KOPT-K1 (cell line): ENCODE measurements around the gene POLR2H.

Experiments
- H3K27ac ChIP-seq: fragments of 200-600 bp; sonication (generic); 2 replicates; pipeline ENCODE4 v1.5.1; 2016; ENCODE audit warnings: antibody characterized with exemption, mild to moderate bottlenecking, low read depth, low read length; ENCODE audit not compliant: poor library complexity, severe bottlenecking
- H3K36me3 ChIP-seq: fragments of 200-600 bp; sonication (generic); 2 replicates; pipeline ENCODE4 v1.5.1; 2017; ENCODE audit warnings: antibody characterized with exemption, mild to moderate bottlenecking, low read length, moderate library complexity; ENCODE audit not compliant: insufficient read depth
- H3K9me3 ChIP-seq: fragments of 200-600 bp; sonication (generic); 2 replicates; pipeline ENCODE4 v1.5.1; 2017; ENCODE audit warnings: antibody characterized with exemption, low read length, mild to moderate bottlenecking; ENCODE audit not compliant: insufficient read depth, poor library complexity, severe bottlenecking

Gene POLR2H

DNA sequence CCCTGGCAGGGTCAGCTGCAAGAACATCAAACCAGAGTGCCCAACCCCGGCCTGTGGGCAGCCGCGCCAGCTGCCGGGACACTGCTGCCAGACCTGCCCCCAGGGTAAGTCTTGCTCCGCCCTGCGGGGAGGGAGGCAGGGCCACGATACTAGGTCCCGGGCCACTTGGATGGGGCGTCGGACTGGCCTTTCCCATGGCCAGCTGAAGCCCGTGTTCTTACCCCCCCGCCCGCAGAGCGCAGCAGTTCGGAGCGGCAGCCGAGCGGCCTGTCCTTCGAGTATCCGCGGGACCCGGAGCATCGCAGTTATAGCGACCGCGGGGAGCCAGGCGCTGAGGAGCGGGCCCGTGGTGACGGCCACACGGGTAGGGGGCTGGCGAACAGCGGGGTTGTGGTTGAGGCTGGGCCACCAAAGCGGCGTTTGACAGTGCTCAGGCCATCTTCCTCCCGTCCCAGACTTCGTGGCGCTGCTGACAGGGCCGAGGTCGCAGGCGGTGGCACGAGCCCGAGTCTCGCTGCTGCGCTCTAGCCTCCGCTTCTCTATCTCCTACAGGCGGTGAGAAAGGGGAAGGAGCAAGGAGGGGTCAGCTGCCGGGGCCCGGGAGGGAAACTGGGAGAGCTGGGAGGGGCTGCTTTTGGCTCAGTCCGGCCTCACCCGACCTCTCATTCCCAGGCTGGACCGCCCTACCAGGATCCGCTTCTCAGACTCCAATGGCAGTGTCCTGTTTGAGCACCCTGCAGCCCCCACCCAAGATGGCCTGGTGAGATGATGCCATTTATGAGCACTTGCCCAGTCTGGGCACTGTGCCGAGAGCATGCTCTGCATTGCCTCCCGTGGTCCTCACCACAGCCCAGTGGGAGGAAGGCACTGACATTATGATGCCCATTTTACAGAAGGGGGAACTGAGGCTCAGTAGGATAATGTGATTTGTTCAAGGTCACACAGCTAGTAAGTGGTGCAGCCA lies 20.0 kb downstream of the POLR2H start:
- Histone ChIP-seq H3K36me3 (no peaks in the 10 kb centered on the region), H3K9me3 (no peaks in the 10 kb centered on the region), H3K27ac (no peak overlapping the region)

DNA sequence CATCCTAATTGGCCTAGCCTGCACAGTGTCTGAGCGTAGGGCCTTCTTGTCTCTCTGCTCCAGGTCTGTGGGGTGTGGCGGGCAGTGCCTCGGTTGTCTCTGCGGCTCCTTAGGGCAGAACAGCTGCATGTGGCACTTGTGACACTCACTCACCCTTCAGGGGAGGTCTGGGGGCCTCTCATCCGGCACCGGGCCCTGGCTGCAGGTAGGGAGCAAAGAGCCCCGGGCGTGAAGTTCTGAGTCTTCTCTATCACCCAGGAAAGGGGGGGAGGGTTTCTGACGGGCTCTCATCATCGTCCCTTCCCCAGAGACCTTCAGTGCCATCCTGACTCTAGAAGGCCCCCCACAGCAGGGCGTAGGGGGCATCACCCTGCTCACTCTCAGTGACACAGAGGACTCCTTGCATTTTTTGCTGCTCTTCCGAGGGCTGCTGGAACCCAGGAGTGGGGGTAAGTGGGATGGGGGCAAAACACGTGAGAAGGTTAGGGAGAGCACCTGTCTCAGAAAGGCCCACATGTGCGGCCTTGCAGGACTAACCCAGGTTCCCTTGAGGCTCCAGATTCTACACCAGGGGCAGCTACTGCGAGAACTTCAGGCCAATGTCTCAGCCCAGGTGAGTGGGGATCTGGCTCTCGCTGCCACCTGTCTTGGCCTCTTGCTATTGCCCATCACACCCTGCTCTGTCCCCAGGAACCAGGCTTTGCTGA lies 21.0 kb downstream of the POLR2H start:
- H3K36me3 ChIP-seq: no peaks in the 10 kb centered on the region
- no peaks in the 10 kb centered on the region for H3K9me3 ChIP-seq
- no peak overlapping the region for H3K27ac ChIP-seq

DNA sequence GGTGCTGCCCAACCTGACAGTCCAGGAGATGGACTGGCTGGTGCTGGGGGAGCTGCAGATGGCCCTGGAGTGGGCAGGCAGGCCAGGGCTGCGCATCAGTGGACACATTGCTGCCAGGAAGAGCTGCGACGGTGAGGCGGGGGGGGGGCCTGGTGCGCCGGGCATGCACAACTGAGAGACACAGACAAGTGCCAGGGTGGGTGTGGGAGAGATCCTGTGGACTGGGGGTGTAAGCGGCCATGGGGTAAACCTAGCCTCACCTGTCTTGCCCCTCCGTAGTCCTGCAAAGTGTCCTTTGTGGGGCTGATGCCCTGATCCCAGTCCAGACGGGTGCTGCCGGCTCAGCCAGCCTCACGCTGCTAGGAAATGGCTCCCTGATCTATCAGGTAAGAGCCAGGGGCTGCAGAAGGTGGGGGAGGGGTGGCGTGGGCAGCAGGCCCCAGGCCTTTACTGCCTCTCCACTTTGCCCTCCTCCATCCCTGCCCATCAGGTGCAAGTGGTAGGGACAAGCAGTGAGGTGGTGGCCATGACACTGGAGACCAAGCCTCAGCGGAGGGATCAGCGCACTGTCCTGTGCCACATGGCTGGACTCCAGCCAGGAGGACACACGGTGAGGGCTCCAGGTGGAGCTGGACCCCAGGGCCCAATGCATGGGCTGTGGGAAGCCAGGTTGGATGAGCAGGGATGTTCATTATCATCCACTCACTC lies 21.7 kb downstream of the POLR2H start:
- Histone ChIP-seq H3K27ac (no peak overlapping the region), H3K36me3 (no peaks in the 10 kb centered on the region), H3K9me3 (no peaks in the 10 kb centered on the region)

DNA sequence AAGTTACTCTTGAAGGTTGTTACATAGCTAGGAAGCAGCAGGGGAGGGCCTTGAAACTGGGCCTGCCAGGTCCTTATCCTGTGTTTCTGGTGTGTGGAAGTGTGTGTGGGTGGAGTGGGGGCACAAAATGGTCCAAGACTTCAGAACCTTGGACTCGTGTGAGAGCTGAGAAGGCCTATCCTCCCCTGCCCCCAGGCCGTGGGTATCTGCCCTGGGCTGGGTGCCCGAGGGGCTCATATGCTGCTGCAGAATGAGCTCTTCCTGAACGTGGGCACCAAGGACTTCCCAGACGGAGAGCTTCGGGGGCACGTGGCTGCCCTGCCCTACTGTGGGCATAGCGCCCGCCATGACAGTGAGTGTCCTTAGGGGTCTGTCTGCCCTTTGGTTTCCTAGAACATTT lies 22.8 kb downstream of the POLR2H start:
- H3K36me3 ChIP-seq: no peaks in the 10 kb centered on the region
- no peak overlapping the region for H3K27ac ChIP-seq
- H3K9me3 ChIP-seq: no peaks in the 10 kb centered on the region

DNA sequence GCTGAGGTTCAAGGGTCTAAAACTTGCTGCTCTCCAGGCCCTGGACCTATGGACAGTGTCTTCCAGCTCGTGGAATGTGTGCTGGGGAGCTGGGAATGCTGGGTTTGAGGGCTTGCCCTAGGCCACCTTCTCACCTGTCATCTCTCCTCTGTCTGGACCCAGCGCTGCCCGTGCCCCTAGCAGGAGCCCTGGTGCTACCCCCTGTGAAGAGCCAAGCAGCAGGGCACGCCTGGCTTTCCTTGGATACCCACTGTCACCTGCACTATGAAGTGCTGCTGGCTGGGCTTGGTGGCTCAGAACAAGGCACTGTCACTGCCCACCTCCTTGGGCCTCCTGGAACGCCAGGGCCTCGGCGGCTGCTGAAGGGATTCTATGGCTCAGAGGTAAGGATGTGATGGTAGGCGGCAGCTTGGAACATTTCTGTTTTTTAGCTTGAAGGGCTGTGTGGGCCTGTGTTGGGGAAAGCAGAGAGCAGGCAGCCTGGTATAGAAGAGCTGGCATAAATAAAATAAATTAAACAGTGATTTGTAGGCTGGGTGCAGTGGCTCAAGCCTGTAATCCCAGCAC lies 23.4 kb downstream of the POLR2H start:
- Histone ChIP-seq H3K27ac (no peak overlapping the region), H3K9me3 (no peaks in the 10 kb centered on the region), H3K36me3 (no peaks in the 10 kb centered on the region)

DNA sequence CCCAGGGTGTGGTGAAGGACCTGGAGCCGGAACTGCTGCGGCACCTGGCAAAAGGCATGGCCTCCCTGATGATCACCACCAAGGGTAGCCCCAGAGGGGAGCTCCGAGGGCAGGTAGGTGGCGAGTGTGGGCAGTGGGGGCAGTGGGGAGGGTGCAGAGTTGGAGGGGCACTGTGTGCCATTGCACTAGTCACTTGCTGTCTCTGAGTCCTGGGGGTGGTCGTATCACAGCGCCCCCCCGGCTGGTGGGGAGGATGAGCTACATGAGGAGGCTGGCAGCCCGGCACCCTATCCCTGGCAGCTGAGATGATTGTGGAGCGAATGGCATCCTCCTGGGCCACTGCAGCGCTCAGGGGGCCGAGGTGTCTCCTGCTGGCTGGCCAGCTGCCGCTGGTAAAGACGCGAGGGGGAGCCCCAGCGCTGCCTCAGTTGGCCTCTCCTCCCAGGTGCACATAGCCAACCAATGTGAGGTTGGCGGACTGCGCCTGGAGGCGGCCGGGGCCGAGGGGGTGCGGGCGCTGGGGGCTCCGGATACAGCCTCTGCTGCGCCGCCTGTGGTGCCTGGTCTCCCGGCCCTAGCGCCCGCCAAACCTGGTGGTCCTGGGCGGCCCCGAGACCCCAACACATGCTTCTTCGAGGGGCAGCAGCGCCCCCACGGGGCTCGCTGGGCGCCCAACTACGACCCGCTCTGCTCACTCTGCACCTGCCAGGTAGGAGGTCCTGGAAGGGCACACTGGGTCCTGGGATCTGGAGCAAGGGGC lies 24.7 kb downstream of the POLR2H start:
- Histone ChIP-seq H3K27ac (no peak overlapping the region), H3K9me3 (no peaks in the 10 kb centered on the region), H3K36me3 (no peaks in the 10 kb centered on the region)

DNA sequence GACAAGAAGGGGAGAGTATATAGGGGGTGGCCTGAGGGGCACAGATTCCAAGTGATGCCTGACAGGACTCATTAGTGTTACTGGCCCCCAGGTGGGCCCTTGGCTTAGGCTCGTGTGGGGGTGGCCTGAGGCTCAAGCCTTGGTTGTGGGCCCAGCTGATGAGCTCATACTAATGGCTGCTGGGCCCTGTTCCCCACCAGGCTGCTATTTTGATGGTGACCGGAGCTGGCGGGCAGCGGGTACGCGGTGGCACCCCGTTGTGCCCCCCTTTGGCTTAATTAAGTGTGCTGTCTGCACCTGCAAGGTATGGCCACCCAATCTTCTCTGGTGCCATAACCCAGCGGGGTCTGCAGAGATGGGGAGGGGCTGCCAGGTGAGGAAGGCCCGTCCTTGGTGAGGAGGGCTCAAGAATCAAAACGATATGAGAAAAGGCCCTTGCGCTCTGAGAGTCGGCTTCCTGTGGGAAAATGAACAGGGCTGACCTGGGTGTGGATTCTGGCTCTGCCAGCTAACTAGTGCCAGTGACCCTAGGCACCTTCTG lies 25.7 kb downstream of the POLR2H start:
- no peaks in the 10 kb centered on the region for H3K9me3 ChIP-seq
- no peaks in the 10 kb centered on the region for H3K36me3 ChIP-seq
- H3K27ac ChIP-seq: no peak overlapping the region

DNA sequence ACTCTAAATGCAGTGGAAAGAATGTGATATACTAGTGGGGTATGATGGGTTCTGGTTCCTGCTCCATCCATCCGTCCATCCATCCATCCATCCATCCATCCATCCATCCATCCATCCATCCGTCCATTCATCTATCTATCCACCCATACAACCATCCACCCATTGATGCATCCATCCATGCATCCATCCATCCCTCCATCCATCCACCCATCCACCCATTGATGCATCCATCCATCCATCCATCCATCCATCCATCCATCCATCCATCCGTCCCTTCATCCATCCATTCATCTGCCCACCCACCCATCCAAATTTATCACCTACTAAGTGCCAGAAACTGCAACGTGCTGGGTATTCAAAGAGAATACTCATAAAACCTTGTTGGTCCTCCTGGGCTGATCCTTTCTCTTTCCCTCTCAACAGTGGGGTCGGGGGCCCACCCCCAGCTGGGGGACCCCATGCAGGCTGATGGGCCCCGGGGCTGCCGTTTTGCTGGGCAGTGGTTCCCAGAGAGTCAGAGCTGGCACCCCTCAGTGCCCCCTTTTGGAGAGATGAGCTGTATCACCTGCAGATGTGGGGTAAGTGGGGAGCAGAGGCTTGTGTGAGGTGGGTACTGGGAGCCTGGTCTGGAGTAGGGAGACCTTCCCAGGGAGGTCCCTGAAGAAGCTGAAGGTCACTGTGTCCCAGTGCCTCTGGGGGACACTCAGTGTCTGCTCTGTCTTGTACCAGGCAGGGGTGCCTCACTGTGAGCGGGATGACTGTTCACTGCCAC lies 26.8 kb downstream of the POLR2H start:
- H3K9me3 ChIP-seq: no peaks in the 10 kb centered on the region
- no peaks in the 10 kb centered on the region for H3K36me3 ChIP-seq
- no peak overlapping the region for H3K27ac ChIP-seq

DNA sequence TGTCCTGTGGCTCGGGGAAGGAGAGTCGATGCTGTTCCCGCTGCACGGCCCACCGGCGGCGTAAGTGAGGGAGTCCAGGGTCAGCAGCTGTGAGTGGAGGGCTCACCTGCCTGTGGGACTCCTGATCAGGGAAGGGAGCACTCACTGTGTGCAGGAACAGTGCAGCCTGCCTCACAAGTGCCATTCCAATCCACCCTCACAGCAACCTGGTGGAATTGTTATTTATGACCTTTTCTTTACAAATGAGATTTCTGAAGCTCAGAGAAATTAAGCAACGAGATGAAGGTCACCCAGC lies 27.4 kb downstream of the POLR2H start:
- Histone ChIP-seq H3K36me3 (no peaks in the 10 kb centered on the region), H3K27ac (no peak overlapping the region), H3K9me3 (no peaks in the 10 kb centered on the region)

DNA sequence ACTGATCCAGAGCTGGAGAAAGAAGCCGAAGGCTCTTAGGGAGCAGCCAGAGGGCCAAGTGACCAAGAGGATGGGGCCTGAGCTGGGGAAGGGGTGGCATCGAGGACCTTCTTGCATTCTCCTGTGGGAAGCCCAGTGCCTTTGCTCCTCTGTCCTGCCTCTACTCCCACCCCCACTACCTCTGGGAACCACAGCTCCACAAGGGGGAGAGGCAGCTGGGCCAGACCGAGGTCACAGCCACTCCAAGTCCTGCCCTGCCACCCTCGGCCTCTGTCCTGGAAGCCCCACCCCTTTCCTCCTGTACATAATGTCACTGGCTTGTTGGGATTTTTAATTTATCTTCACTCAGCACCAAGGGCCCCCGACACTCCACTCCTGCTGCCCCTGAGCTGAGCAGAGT lies 27.9 kb downstream of the POLR2H start:
- no peaks in the 10 kb centered on the region for H3K9me3 ChIP-seq
- no peak overlapping the region for H3K27ac ChIP-seq
- no peaks in the 10 kb centered on the region for H3K36me3 ChIP-seq

DNA sequence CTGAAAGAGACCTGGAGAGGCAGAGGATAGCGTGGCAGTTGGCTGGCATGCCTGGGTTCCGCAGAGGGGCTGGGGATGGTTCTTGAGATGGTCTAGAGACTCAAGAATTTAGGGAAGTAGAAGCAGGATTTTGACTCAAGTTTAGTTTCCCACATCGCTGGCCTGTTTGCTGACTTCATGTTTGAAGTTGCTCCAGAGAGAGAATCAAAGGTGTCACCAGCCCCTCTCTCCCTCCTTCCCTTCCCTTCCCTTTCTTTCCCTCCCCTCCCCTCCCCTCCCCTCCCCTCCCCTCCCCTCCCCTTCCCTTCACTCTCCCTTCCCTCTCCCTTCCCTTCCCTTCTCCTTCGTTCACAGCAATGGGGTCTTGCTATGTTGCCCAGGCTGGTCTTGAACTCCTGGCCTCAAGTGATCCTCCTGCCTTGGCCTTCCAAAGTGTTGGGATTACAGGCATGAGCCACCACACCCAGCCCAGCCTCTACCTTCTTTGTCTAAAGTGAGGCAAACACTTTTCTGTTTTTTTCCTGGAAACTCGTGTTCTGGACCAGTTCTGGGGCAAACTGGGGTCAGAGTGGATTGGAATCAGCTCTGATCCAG lies 28.5 kb downstream of the POLR2H start:
- H3K27ac ChIP-seq: no peak overlapping the region
- H3K36me3 ChIP-seq: no peaks in the 10 kb centered on the region
- no peaks in the 10 kb centered on the region for H3K9me3 ChIP-seq

DNA sequence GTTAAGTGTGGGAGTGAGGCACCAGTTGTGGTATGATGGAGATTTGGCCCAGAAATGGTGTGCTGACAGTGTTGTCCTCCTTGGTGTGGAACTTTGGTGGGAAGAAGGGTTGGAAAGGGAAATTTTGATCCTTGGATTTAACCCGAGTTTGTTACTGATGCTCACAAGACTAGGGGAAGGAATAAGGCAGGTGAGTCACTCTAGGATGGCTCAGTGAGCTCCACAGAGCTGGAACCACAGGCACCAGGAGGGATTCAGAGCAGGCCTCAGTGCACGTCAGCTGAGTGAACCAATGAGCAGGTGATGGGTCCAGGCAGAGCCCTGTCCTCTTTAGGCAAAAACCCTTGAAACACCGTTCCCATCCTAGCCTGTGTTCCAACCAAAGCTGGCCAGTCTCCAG lies 29.8 kb downstream of the POLR2H start:
- no peak overlapping the region for H3K27ac ChIP-seq
- H3K36me3 ChIP-seq: no peaks in the 10 kb centered on the region
- H3K9me3 ChIP-seq: no peaks in the 10 kb centered on the region

DNA sequence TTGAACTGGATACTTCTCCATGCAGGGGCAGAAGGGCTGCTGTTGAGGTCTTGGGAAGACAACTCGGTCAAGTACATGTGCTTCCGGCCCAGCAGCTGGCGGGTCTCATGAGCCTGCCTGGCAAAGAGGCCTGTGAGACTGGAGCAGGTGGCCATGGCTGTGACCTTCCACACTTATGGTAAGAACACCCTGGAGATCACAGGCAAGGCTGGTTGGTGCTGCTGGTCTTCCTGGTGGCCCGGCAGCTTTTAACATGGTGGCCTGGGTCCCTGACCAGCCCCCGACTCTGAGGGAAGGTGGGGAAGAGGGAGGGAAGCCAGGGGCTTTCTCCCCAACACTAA lies 33.8 kb downstream of the POLR2H start:
- Histone ChIP-seq H3K9me3 (no peaks in the 10 kb centered on the region), H3K36me3 (no peaks in the 10 kb centered on the region), H3K27ac (no peak overlapping the region)

DNA sequence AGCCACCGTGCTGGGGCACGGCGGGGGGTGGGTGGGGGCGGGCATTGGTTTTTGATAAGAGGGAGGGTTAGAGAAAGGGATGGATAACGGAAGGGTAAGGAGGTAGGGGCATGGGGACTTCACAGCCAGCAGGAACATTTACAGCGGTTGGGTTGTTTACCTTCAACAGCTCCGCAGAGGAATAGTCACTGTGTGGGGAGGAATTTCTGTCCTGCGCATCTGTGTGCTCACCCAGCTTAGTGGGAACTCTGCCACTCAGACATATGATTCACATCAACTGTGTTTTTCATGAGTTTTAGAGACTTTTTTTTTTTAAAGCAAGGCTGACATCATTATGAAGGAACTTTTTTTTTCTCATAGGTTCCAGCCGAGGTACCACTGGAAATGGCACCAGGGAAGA lies 37.9 kb downstream of the POLR2H start:
- Histone ChIP-seq H3K36me3 (no peaks in the 10 kb centered on the region), H3K27ac (no peak overlapping the region), H3K9me3 (no peaks in the 10 kb centered on the region)
